ENCODE results near the gene ANO10. TPM values are rescaled to one million over a fixed set of nuclear protein-coding genes. Genes with fewer than 3 reads are reported as not detected.

The ANO10 gene
- total RNA-seq, 1 donor from 2014 or later = 30.2 TPM

- DNase-seq (ENCODE audit: low read depth) = no peak
These were observed 196.0 kb downstream of the ANO10 start for GRCh38 chr3:43425829-43426228.

GRCh38 chr3:43423639-43424038, 198.2 kb downstream of the ANO10 start:
- no peak for DNase-seq (ENCODE audit: low read depth)

GRCh38 chr3:43423142-43423541, 198.7 kb downstream of the ANO10 start:
- peak; percentile 22 for DNase-seq (ENCODE audit: low read depth)

GRCh38 chr3:43418601-43419272, 203.1 kb downstream of the ANO10 start:
- no peak for DNase-seq (ENCODE audit: low read depth)

- DNase-seq (ENCODE audit: low read depth) = no peak
These were observed 204.7 kb downstream of the ANO10 start for GRCh38 chr3:43417133-43417532.

GRCh38 chr3:43415088-43415487, 206.7 kb downstream of the ANO10 start:
- DNase-seq (ENCODE audit: low read depth) = no peak

GRCh38 chr3:43413676-43414368, 208.0 kb downstream of the ANO10 start:
- DNase-seq (ENCODE audit: low read depth) = peak; percentile 40

GRCh38 chr3:43411429-43411828, 210.4 kb downstream of the ANO10 start:
- DNase-seq (ENCODE audit: low read depth) = no peak

GRCh38 chr3:43410592-43410991, 211.2 kb downstream of the ANO10 start:
- no peak for DNase-seq (ENCODE audit: low read depth)

- DNase-seq (ENCODE audit: low read depth) = no peak
These were observed 212.3 kb downstream of the ANO10 start for GRCh38 chr3:43409506-43409905.

- no peak for DNase-seq (ENCODE audit: low read depth)
These were observed 215.2 kb downstream of the ANO10 start for GRCh38 chr3:43406643-43407023.

- peak; percentile 88 for DNase-seq (ENCODE audit: low read depth)
These were observed 215.7 kb downstream of the ANO10 start for GRCh38 chr3:43405888-43406642.

GRCh38 chr3:43400781-43401730, 220.8 kb downstream of the ANO10 start:
- DNase-seq (ENCODE audit: low read depth) = no peak

- DNase-seq (ENCODE audit: low read depth) = no peak
These were observed 221.6 kb downstream of the ANO10 start for GRCh38 chr3:43400167-43400566.

GRCh38 chr3:43399034-43399433, 222.8 kb downstream of the ANO10 start:
- DNase-seq (ENCODE audit: low read depth) = no peak

- peak; percentile 47 for DNase-seq (ENCODE audit: low read depth)
These were observed 227.7 kb downstream of the ANO10 start for GRCh38 chr3:43394041-43394554.

- no peak for DNase-seq (ENCODE audit: low read depth)
These were observed 230.2 kb downstream of the ANO10 start for GRCh38 chr3:43391621-43392020.

GRCh38 chr3:43390255-43390588, 231.6 kb downstream of the ANO10 start:
- DNase-seq (ENCODE audit: low read depth) = peak; percentile 64

GRCh38 chr3:43389388-43390254, 232.2 kb downstream of the ANO10 start:
- peak; percentile 54 for DNase-seq (ENCODE audit: low read depth)

GRCh38 chr3:43388915-43389314, 232.9 kb downstream of the ANO10 start:
- no peak for DNase-seq (ENCODE audit: low read depth)
